Mucosa of descending colon (tissue), 3 donors: ENCODE data around the gene ANKRD31. TPM values are rescaled to one million over a fixed set of nuclear protein-coding genes. Genes with fewer than 3 reads are reported as not detected.

Experiments
- ATAC-seq: fragments of 200-7000 bp; cut with Tn5 transposase; one replicate; pipeline ENCODE4 v1.9.1; 2020; ENCODE audit warnings: mild to moderate bottlenecking, moderate library complexity
- DNase-seq, 3 donors: peaks; one replicate each; pipeline ENCODE4 v3.0.0-alpha.2; 2020
- H3K36me3 ChIP-seq: fragments of 200-600 bp; one replicate; pipeline ENCODE4 v1.8.0; 2021; ENCODE audit warnings: low read depth, mild to moderate bottlenecking
- H3K4me1 ChIP-seq: fragments of 200-600 bp; one replicate; pipeline ENCODE4 v1.8.0; 2021; ENCODE audit warnings: low read depth, mild to moderate bottlenecking
- H3K4me3 ChIP-seq: fragments of 200-600 bp; one replicate; pipeline ENCODE4 v1.8.0; 2021; ENCODE audit warnings: mild to moderate bottlenecking
- H3K9me3 ChIP-seq: fragments of 200-600 bp; one replicate; pipeline ENCODE4 v1.8.0; 2021; ENCODE audit warnings: mild to moderate bottlenecking
- CTCF ChIP-seq: fragments of 200-600 bp; IDR thresholded peaks from one replicate; pipeline ENCODE4 v1.8.0; 2022; ENCODE audit warnings: antibody characterized with exemption, mild to moderate bottlenecking
- intact Hi-C, 2 donors: fragments of 100-400 bp; cut with DNase I in 1 of 2; cut with micrococcal nuclease in 1 of 2; formaldehyde crosslinking; loops; one replicate each; pipeline versions ENCODE4 v1.11.0 to v1.11.1; 2022; cut with DNase I, micrococcal nuclease
- total RNA-seq, 3 donors: library from RNA; stranded (reverse); fragmentation: NEBNext Ultra II Directional in 2 of 3; extraction: Animal tissue kit (Norgen Biotek cat#: 25700) in 2 of 3; gene quantifications; one replicate each; pipeline versions ENCODE4 v1.2.1 to v1.2.4, GENCODE V29; 2021 to 2023
- donor health status: DM: no; HTN: no; CAD: no; lungs with moderate emphysema.
- donor health status: DM: no; HTN: no; CAD: no.
- donor health status: DM: no; HTN: yes; CAD: no.

The ANKRD31 gene
- total RNA-seq, 3 donors from 2014 or later, result 0.14 to 0.17 (median 0.16) TPM

GRCh38 chr5:75040973-75041372 lies 195.7 kb downstream of the ANKRD31 start:
- intact Hi-C loops, result no loop called here
- ATAC-seq (no peak), DNase-seq (no peak)
- Histone ChIP-seq H3K4me3 (no peak overlapping the region), H3K36me3 (no peaks in the 10 kb centered on the region), H3K9me3 (no peaks in the 10 kb centered on the region), H3K4me1 (no peaks in the 10 kb centered on the region)
- TF ChIP-seq CTCF, result no peak

GRCh38 chr5:75037106-75037505 lies 199.6 kb downstream of the ANKRD31 start:
- Histone ChIP-seq H3K9me3 (no peaks in the 10 kb centered on the region), H3K4me1 (peaks cover 2% of the 10 kb centered on the region), H3K4me3 (no peak overlapping the region), H3K36me3 (no peaks in the 10 kb centered on the region)
- TF ChIP-seq CTCF, result no peak
- peak; percentile 83 for ATAC-seq
- intact Hi-C loops, result no loop called here
- DNase-seq, result no peak

GRCh38 chr5:75034137-75034739 lies 202.4 kb downstream of the ANKRD31 start:
- ATAC-seq, result peak; percentile 85

GRCh38 chr5:75031366-75031765 lies 205.3 kb downstream of the ANKRD31 start:
- Histone ChIP-seq H3K4me3 (no peak overlapping the region), H3K9me3 (no peaks in the 10 kb centered on the region), H3K36me3 (no peaks in the 10 kb centered on the region), H3K4me1 (peaks cover 2% of the 10 kb centered on the region)
- no peak for TF ChIP-seq CTCF
- DNase-seq (no peak), ATAC-seq (no peak)
- intact Hi-C loops, result no loop called here

More at GRCh38 chr5:75034137-75034739, 202.4 kb downstream of the ANKRD31 start:
- DNase-seq, result peak in 1 of 3 donors; percentile 47
- Histone ChIP-seq H3K4me1 (peaks cover 2% of the 10 kb centered on the region), H3K36me3 (no peaks in the 10 kb centered on the region), H3K9me3 (no peaks in the 10 kb centered on the region), H3K4me3 (no peak overlapping the region)
- no peak for TF ChIP-seq CTCF
- intact Hi-C loops, result no loop called here

- no peak for DNase-seq
- H3K9me3 ChIP-seq, result no peaks in the 10 kb centered on the region
- no peaks in the 10 kb centered on the region for H3K36me3 ChIP-seq
- no peak for ATAC-seq
- H3K4me1 ChIP-seq, result peaks cover 2% of the 10 kb centered on the region
- intact Hi-C loops, result no loop called here
- no peak for TF ChIP-seq CTCF
- H3K4me3 ChIP-seq, result no peak overlapping the region
Measured at GRCh38 chr5:75028090-75028489, 208.6 kb downstream of the ANKRD31 start.
